Gastrocnemius medialis (tissue), 4 donors: ENCODE results near the gene FOXP2. TPM values are rescaled to one million over a fixed set of nuclear protein-coding genes. Genes with fewer than 3 reads are reported as not detected.
"Not testable (repeated sequence)": the region's sequence is repeated elsewhere in the genome, so short reads cannot be mapped to it uniquely, and the experiment has no call there.

Experiments
- ATAC-seq, 2 donors: fragments of 150-250 bp; one replicate each; pipeline ENCODE4 v1.9.1; 2016
- DNase-seq, 2 donors: peaks; one replicate each; pipeline ENCODE4 v3.0.0-alpha.2; 2019
- H3K27ac ChIP-seq, 4 donors: fragments of 200-600 bp; sonication (generic); 1 replicate in 1 of 4; 2 replicates in 3 of 4; pipeline ENCODE4 v1.5.1; 2016 to 2018; ENCODE audit warnings: mild to moderate bottlenecking in 2 of 4, moderate library complexity in 1 of 4
- H3K27me3 ChIP-seq, 3 donors: fragments of 200-600 bp; sonication (generic) in 2 of 3; 1 replicate in 1 of 3; 2 replicates in 2 of 3; pipeline versions ENCODE4 v1.5.1 to v1.6.0; 2016 to 2019; ENCODE audit warnings: mild to moderate bottlenecking in 1 of 3, moderate library complexity in 1 of 3
- H3K36me3 ChIP-seq, 2 donors: fragments of 200-600 bp; sonication (generic) in 1 of 2; one replicate each; pipeline ENCODE4 v1.5.1; 2017 to 2018
- H3K4me1 ChIP-seq, 2 donors: fragments of 200-600 bp; sonication (generic) in 1 of 2; one replicate each; pipeline ENCODE4 v1.5.1; 2016 to 2017; ENCODE audit warnings: mild to moderate bottlenecking in 2 of 2
- H3K4me3 ChIP-seq, 4 donors: fragments of 200-600 bp; sonication (generic) in 3 of 4; 1 replicate in 1 of 4; 2 replicates in 3 of 4; pipeline ENCODE4 v1.5.1; 2016 to 2019; ENCODE audit warnings: mild to moderate bottlenecking in 2 of 4
- H3K9me3 ChIP-seq, 3 donors: fragments of 200-600 bp; sonication (generic) in 2 of 3; 1 replicate in 1 of 3; 2 replicates in 2 of 3; pipeline ENCODE4 v1.5.1; 2016 to 2019
- POLR2A ChIP-seq, 2 donors: fragments of 450-650 bp; IDR thresholded peaks; one replicate each; pipeline ENCODE4 v1.6.1; 2017; ENCODE audit warnings: antibody characterized with exemption in 2 of 2, mild to moderate bottlenecking in 2 of 2, moderate library complexity in 2 of 2
- in situ Hi-C, 4 donors: fragments of 200-750 bp; cut with MboI; loops; one replicate each; pipeline versions ENCODE4 v1.15.0 to v1.8.0; 2017; ENCODE audit warnings: low sequenced_read_pairs in 4 of 4
- intact Hi-C: fragments of 100-400 bp; cut with DNase I; formaldehyde crosslinking; loops from one replicate; pipeline ENCODE4 v1.15.1; 2023; ENCODE audit warnings: low total_unique reads
- total RNA-seq, 4 donors: library from RNA; depleted of rRNA; stranded (reverse); fragments of >200 nt; gene quantifications; one replicate each; pipeline versions ENCODE4 v1.1.0 to v1.2.3, GENCODE V29; 2016
- TF ChIP-seq, protein P1 (sequence below), 5 experiments: fragments of 450-650 bp in 3 of 5; fragments of 200-600 bp in 2 of 5; sonication (generic) in 2 of 5; IDR thresholded peaks in 4 of 5; conservative IDR thresholded peaks in 1 of 5; 1 replicate in 4 of 5; 2 replicates in 1 of 5; pipeline ENCODE4 v1.5.1; 2016 to 2019; ENCODE audit warnings: antibody characterized with exemption in 5 of 5, mild to moderate bottlenecking in 3 of 5, moderate library complexity in 3 of 5

Gene FOXP2
- total RNA-seq, 4 donors from 2014 or later, result 4.9 to 16.9 (median 7.5) TPM

GRCh38 chr7:114589436-114589835 lies 174.8 kb downstream of the FOXP2 start:
- no peak overlapping the region for H3K4me3 ChIP-seq
- ATAC-seq (no peak), DNase-seq (no peak)
- no peak overlapping the region for H3K27ac ChIP-seq
- intact Hi-C loops, result no loop called here
- in situ Hi-C loops, result no loop called here
- H3K9me3 ChIP-seq, result no peaks in the 10 kb centered on the region
- TF ChIP-seq, protein P1, sequence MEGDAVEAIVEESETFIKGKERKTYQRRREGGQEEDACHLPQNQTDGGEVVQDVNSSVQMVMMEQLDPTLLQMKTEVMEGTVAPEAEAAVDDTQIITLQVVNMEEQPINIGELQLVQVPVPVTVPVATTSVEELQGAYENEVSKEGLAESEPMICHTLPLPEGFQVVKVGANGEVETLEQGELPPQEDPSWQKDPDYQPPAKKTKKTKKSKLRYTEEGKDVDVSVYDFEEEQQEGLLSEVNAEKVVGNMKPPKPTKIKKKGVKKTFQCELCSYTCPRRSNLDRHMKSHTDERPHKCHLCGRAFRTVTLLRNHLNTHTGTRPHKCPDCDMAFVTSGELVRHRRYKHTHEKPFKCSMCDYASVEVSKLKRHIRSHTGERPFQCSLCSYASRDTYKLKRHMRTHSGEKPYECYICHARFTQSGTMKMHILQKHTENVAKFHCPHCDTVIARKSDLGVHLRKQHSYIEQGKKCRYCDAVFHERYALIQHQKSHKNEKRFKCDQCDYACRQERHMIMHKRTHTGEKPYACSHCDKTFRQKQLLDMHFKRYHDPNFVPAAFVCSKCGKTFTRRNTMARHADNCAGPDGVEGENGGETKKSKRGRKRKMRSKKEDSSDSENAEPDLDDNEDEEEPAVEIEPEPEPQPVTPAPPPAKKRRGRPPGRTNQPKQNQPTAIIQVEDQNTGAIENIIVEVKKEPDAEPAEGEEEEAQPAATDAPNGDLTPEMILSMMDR (IDR thresholded peaks at IDR 0.05 in 4 of 5, conservative IDR thresholded peaks at IDR 0.05 in 1 of 5), result no peak
- no peak for TF ChIP-seq POLR2A (IDR thresholded peaks at IDR 0.05)
- H3K4me1 ChIP-seq, result no peaks in the 10 kb centered on the region
- H3K27me3 ChIP-seq, result no peaks in the 10 kb centered on the region
- H3K36me3 ChIP-seq, result no peaks in the 10 kb centered on the region

- H3K36me3 ChIP-seq, result no peaks in the 10 kb centered on the region
- H3K4me1 ChIP-seq, result no peaks in the 10 kb centered on the region
- intact Hi-C loops (no loop called here), in situ Hi-C loops (no loop called here)
- no peak overlapping the region for H3K27ac ChIP-seq
- ATAC-seq (no peak), DNase-seq (no peak)
- H3K27me3 ChIP-seq, result no peaks in the 10 kb centered on the region
- H3K9me3 ChIP-seq, result no peaks in the 10 kb centered on the region
- no peak overlapping the region for H3K4me3 ChIP-seq
- TF ChIP-seq, protein P1 (IDR thresholded peaks at IDR 0.05 in 4 of 5, conservative IDR thresholded peaks at IDR 0.05 in 1 of 5), result no peak
- no peak for TF ChIP-seq POLR2A (IDR thresholded peaks at IDR 0.05)
These were observed 175.7 kb downstream of the FOXP2 start for GRCh38 chr7:114590298-114590697.

DNA sequence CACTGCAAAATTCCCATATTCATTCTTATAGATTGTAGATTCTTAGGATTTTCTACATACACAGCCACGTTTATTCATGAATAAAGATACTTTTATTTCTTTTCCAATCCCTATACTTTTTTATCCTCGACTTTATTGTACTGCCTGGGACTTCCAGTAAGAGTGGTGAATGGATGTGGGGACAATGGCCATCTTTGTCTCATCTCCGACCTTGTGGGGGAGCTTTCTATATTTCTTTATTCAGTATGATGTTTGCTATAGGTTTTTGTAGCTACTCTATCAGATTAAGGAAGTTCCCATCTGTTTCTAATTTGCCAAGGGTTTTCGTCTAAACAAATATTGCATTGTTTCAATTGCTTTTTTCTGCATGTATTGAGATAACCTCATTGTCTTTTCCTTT lies 184.3 kb downstream of the FOXP2 start:
- H3K4me1 ChIP-seq, result no peaks in the 10 kb centered on the region
- in situ Hi-C loops (no loop called here), intact Hi-C loops (no loop called here)
- ATAC-seq (no peak), DNase-seq (no peak)
- H3K27me3 ChIP-seq, result no peaks in the 10 kb centered on the region
- no peaks in the 10 kb centered on the region for H3K9me3 ChIP-seq
- H3K4me3 ChIP-seq, result no peak overlapping the region
- no peaks in the 10 kb centered on the region for H3K36me3 ChIP-seq
- no peak overlapping the region for H3K27ac ChIP-seq
- no peak for TF ChIP-seq POLR2A (IDR thresholded peaks at IDR 0.05)
- TF ChIP-seq, protein P1 (IDR thresholded peaks at IDR 0.05 in 4 of 5, conservative IDR thresholded peaks at IDR 0.05 in 1 of 5), result no peak

DNA sequence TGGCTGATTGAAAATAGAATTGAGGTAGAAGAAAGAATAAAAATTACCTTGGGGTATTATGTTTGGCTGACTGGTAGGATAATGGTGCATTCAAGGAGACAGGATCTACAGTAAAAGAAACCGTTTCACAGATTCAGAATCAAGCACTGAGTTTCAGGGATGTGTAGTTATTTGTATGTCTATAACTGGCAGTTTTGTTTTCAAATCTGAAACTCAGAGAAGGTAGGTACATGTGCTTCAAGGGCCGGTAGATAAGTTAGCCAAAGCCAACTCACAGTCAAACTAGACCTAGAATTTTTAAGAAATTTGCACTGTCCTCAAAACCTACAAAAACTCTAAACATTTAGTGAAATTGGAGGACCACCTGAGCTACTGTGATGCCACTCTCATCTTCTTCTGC lies 191.5 kb downstream of the FOXP2 start:
- TF ChIP-seq, protein P1 (IDR thresholded peaks at IDR 0.05 in 4 of 5, conservative IDR thresholded peaks at IDR 0.05 in 1 of 5), result no peak
- TF ChIP-seq POLR2A (IDR thresholded peaks at IDR 0.05), result no peak
- no peaks in the 10 kb centered on the region for H3K9me3 ChIP-seq
- H3K4me3 ChIP-seq, result no peak overlapping the region
- H3K27me3 ChIP-seq, result no peaks in the 10 kb centered on the region
- DNase-seq (no peak), ATAC-seq (no peak)
- intact Hi-C loops, result no loop called here
- in situ Hi-C loops, result no loop called here
- no peak overlapping the region for H3K27ac ChIP-seq
- no peaks in the 10 kb centered on the region for H3K4me1 ChIP-seq
- H3K36me3 ChIP-seq, result no peaks in the 10 kb centered on the region

GRCh38 chr7:114608822-114609221 lies 194.2 kb downstream of the FOXP2 start:
- H3K27me3 ChIP-seq, H3K27ac ChIP-seq, H3K36me3 ChIP-seq, in situ Hi-C loops, intact Hi-C loops, H3K4me1 ChIP-seq, DNase-seq, ATAC-seq, H3K4me3 ChIP-seq, H3K9me3 ChIP-seq: not testable (repeated sequence)
